ENCODE measurements around the gene LACTB. TPM values are rescaled to one million over a fixed set of nuclear protein-coding genes. Genes with fewer than 3 reads are reported as not detected.

Gene LACTB
- total and polyA plus RNA-seq, 2 of the 4 experiments (the other 2 are of a cell fraction), result 12.9 to 32.7 TPM

DNA sequence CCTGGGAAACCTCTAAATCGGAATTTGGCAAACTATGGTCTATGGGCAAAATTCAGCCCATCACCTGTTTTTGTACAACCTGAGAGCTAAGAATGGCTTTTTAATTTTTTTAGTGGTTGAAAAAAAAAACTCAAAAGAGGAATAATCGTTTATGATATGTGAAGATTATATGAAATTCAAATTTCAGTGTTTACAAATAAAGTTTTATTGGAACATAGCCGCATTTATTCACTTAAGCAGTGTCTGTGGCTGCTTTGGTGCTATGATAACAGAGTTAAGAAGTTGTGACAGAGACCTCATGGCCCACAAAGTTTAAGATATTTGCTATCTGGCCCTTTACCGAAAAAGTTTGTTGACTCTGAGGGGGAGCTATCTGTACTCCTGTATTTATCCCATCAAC, 36.4 kb upstream of the LACTB start:
- Histone ChIP-seq H3K27ac (ENCODE audit: insufficient read depth, low read length) (no peak overlapping the region), H3K9me3 (ENCODE audit: control insufficient read depth, insufficient read depth, low read length) (no peaks in the 10 kb centered on the region), H4K20me1 (ENCODE audit: insufficient read depth, low read length) (no peaks in the 10 kb centered on the region), H2AFZ (replicated peaks; ENCODE audit: low read length, poor library complexity) (no peak overlapping the region), H2BK120ac (ENCODE audit: low read depth, low read length) (no peak overlapping the region), H3K18ac (ENCODE audit: low read depth, low read length) (no peak overlapping the region), H2BK20ac (ENCODE audit: low read depth, low read length) (no peak overlapping the region; the same call in 1 of the 2 replicates), H4K91ac (ENCODE audit: insufficient read depth, low read depth, low read length) (no peak overlapping the region), H2BK15ac (ENCODE audit: low read depth, low read length) (no peak overlapping the region), H2AK5ac (ENCODE audit: low read depth, low read length) (no peak overlapping the region), H3K4me2 (ENCODE audit: low read depth, low read length) (no peak overlapping the region), H3K14ac (replicated peaks; ENCODE audit: low read depth, low read length) (no peak overlapping the region), H3K79me1 (ENCODE audit: low read depth in 1 of 2, low read length in 2 of 2) (peaks cover 0 to 6% of the 10 kb centered on the region in 2 experiments; a peak in 2 of 4 replicates), H3K36me3 (ENCODE audit: control insufficient read depth, insufficient read depth, low read length) (no peaks in the 10 kb centered on the region), H3K56ac (ENCODE audit: extremely low read depth, insufficient read depth, low read length) (no peak overlapping the region), H3K4me1 (ENCODE audit: control insufficient read depth, insufficient read depth, low read length) (peaks cover 30% of the 10 kb centered on the region), H3K27me3 (ENCODE audit: control insufficient read depth, insufficient read depth, low read length) (no peaks in the 10 kb centered on the region), H3K4me3 (ENCODE audit: insufficient read depth, low read depth, low read length) (no peak overlapping the region), H2AK9ac (replicated peaks; ENCODE audit: low read depth, low read length, poor library complexity) (no peak overlapping the region), H3K9me1 (ENCODE audit: insufficient read depth, low read length) (peaks cover 20% of the 10 kb centered on the region), H4K8ac (ENCODE audit: low read depth in 2 of 2, low read length in 2 of 2) (no peak overlapping the region; a peak in 1 of 4 replicates), H3K9ac (ENCODE audit: low read depth, low read length) (no peak overlapping the region), H4K5ac (ENCODE audit: low read depth, low read length) (no peak overlapping the region), H2BK5ac (ENCODE audit: low read depth, low read length, poor library complexity, severe bottlenecking) (no peak overlapping the region), H3K4ac (ENCODE audit: low read depth, low read length) (no peak overlapping the region), H3K23ac (ENCODE audit: low read depth, low read length) (no peak overlapping the region)
- ATAC-seq (ENCODE audit: low read depth) (no peak), DNase-seq (no peak)
- ChIA-PET CTCF (no interaction called here), POLR2A (ENCODE audit: unreplicated experiment) (no interaction called here)
- BruUV-seq (replicated peaks), result no TSS peak
- 100% methylated on average over 1 of the region's 4 CpGs for WGBS, 2 experiments (ENCODE audit: extremely low coverage in 2 of 2, insufficient read length in 1 of 2)
- dilution Hi-C loops (cut with HindIII; ENCODE audit: low sequenced_read_pairs, unreplicated experiment) (no loop called here), intact Hi-C loops (cut with micrococcal nuclease) (no loop called here), in situ Hi-C loops (cut with MboI; ENCODE audit: low sequenced_read_pairs) (no loop called here)
- no peak for TF ChIP-seq MAFK (IDR thresholded peaks at IDR 0.05; ENCODE audit: low read depth, low read length)
- no peak for TF ChIP-seq NFE2L2 (IDR thresholded peaks at IDR 0.05; ENCODE audit: low read depth, low read length)
- TF ChIP-seq CEBPB (IDR thresholded peaks at IDR 0.05; ENCODE audit: low read depth, low read length), result no peak
- TF ChIP-seq SMC3 (IDR thresholded peaks at IDR 0.05; ENCODE audit: low read depth, low read length), result no peak
- TF ChIP-seq, protein P1, sequence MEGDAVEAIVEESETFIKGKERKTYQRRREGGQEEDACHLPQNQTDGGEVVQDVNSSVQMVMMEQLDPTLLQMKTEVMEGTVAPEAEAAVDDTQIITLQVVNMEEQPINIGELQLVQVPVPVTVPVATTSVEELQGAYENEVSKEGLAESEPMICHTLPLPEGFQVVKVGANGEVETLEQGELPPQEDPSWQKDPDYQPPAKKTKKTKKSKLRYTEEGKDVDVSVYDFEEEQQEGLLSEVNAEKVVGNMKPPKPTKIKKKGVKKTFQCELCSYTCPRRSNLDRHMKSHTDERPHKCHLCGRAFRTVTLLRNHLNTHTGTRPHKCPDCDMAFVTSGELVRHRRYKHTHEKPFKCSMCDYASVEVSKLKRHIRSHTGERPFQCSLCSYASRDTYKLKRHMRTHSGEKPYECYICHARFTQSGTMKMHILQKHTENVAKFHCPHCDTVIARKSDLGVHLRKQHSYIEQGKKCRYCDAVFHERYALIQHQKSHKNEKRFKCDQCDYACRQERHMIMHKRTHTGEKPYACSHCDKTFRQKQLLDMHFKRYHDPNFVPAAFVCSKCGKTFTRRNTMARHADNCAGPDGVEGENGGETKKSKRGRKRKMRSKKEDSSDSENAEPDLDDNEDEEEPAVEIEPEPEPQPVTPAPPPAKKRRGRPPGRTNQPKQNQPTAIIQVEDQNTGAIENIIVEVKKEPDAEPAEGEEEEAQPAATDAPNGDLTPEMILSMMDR (conservative IDR thresholded peaks at IDR 0.05; ENCODE audit: low read depth, low read length), result no peak
- TF ChIP-seq MXI1 (IDR thresholded peaks at IDR 0.05; ENCODE audit: borderline replicate concordance, low read depth, low read length), result no peak
- TF ChIP-seq, protein P2, sequence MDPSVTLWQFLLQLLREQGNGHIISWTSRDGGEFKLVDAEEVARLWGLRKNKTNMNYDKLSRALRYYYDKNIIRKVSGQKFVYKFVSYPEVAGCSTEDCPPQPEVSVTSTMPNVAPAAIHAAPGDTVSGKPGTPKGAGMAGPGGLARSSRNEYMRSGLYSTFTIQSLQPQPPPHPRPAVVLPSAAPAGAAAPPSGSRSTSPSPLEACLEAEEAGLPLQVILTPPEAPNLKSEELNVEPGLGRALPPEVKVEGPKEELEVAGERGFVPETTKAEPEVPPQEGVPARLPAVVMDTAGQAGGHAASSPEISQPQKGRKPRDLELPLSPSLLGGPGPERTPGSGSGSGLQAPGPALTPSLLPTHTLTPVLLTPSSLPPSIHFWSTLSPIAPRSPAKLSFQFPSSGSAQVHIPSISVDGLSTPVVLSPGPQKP (IDR thresholded peaks at IDR 0.05; ENCODE audit: borderline replicate concordance, low read depth, low read length), result no peak
- TF ChIP-seq CHD1 (IDR thresholded peaks at IDR 0.05; ENCODE audit: low read depth, low read length), result no peak
- TF ChIP-seq RFX5 (IDR thresholded peaks at IDR 0.05; ENCODE audit: low read depth, low read length), result no peak
- TF ChIP-seq FOS (IDR thresholded peaks at IDR 0.05; ENCODE audit: low read depth, low read length), result no peak
- TF ChIP-seq BHLHE40 (IDR thresholded peaks at IDR 0.05; ENCODE audit: low read depth, low read length), result no peak
- TF ChIP-seq, protein P3, sequence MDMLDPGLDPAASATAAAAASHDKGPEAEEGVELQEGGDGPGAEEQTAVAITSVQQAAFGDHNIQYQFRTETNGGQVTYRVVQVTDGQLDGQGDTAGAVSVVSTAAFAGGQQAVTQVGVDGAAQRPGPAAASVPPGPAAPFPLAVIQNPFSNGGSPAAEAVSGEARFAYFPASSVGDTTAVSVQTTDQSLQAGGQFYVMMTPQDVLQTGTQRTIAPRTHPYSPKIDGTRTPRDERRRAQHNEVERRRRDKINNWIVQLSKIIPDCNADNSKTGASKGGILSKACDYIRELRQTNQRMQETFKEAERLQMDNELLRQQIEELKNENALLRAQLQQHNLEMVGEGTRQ (IDR thresholded peaks at IDR 0.05; ENCODE audit: low read depth, low read length), result no peak
- no peak for TF ChIP-seq MAZ (IDR thresholded peaks at IDR 0.05; ENCODE audit: borderline replicate concordance, low read depth, low read length)
- TF ChIP-seq POLR2A (IDR thresholded peaks at IDR 0.05; ENCODE audit: low read depth, low read length), result no peak
- TF ChIP-seq RAD21 (IDR thresholded peaks at IDR 0.05; ENCODE audit: low read length), result no peak
- TF ChIP-seq RCOR1 (IDR thresholded peaks at IDR 0.05; ENCODE audit: insufficient replicate concordance, low read length), result no peak

Data from IMR-90 (cell line).